ENCODE data around the gene LRAT. TPM values are rescaled to one million over a fixed set of nuclear protein-coding genes. Genes with fewer than 3 reads are reported as not detected.
A peak's percentile ranks its signal among the peaks of the same experiment; 100 is the strongest.
"Not testable (repeated sequence)": the region's sequence is repeated elsewhere in the genome, so short reads cannot be mapped to it uniquely, and the experiment has no call there.

Gene LRAT
- total RNA-seq, 1 donor from 2014 or later, result 0.50 TPM

- H4K20me1 ChIP-seq (ENCODE audit: insufficient read depth, low read length), result no peaks in the 10 kb centered on the region
- peak; percentile 3 for DNase-seq (ENCODE audit: low read depth)
- no peak overlapping the region for H3K4me3 ChIP-seq (ENCODE audit: insufficient read depth, low read depth, low read length)
- H3K36me3 ChIP-seq (ENCODE audit: insufficient read depth, low read length), result no peaks in the 10 kb centered on the region
- FAIRE-seq, result no peak
- no peaks in the 10 kb centered on the region for H3K4me1 ChIP-seq (ENCODE audit: insufficient read depth, low read length)
- Mint-ChIP-seq H3K36me3 (ENCODE audit: low read depth, unreplicated experiment) (no peaks in the 10 kb centered on the region), H3K9me3 (ENCODE audit: unreplicated experiment) (no peaks in the 10 kb centered on the region), H3K27me3 (ENCODE audit: low read depth, unreplicated experiment) (no peaks in the 10 kb centered on the region), H3K4me3 (ENCODE audit: unreplicated experiment) (no peak overlapping the region), H3K4me1 (ENCODE audit: low read depth, unreplicated experiment) (peaks cover 5% of the 10 kb centered on the region), H3K27ac (ENCODE audit: unreplicated experiment) (no peak overlapping the region)
- H3K27ac ChIP-seq (ENCODE audit: low read depth, low read length), result no peak overlapping the region
- no peak overlapping the region for H3K4me2 ChIP-seq (ENCODE audit: low read length)
- TF ChIP-seq EZH2 (IDR thresholded peaks at IDR 0.05; ENCODE audit: insufficient read depth, low read length) (no peak), CTCF (IDR thresholded peaks at IDR 0.05; ENCODE audit: insufficient read depth, low read depth, low read length) (no peak)
- no peak overlapping the region for H3K9ac ChIP-seq (ENCODE audit: low read length)
- no peak overlapping the region for H2AFZ ChIP-seq (ENCODE audit: low read depth, low read length)
- no peaks in the 10 kb centered on the region for H3K9me3 ChIP-seq (ENCODE audit: insufficient read depth, low read depth, low read length)
- H3K79me2 ChIP-seq (ENCODE audit: insufficient read depth, low read length), result no peaks in the 10 kb centered on the region
- H3K27me3 ChIP-seq (ENCODE audit: insufficient read depth, low read length), result no peaks in the 10 kb centered on the region
These were observed 23.7 kb upstream of the LRAT start for GRCh38 chr4:154720123-154720522.

GRCh38 chr4:154720618-154721267 lies 23.1 kb upstream of the LRAT start:
- Mint-ChIP-seq H3K4me1 (ENCODE audit: low read depth, unreplicated experiment) (peaks cover 5% of the 10 kb centered on the region), H3K27me3 (ENCODE audit: low read depth, unreplicated experiment) (no peaks in the 10 kb centered on the region), H3K36me3 (ENCODE audit: low read depth, unreplicated experiment) (no peaks in the 10 kb centered on the region), H3K4me3 (ENCODE audit: unreplicated experiment) (no peak overlapping the region), H3K9me3 (ENCODE audit: unreplicated experiment) (no peaks in the 10 kb centered on the region), H3K27ac (ENCODE audit: unreplicated experiment) (no peak overlapping the region)
- no peaks in the 10 kb centered on the region for H3K4me1 ChIP-seq (ENCODE audit: insufficient read depth, low read length)
- no peak overlapping the region for H2AFZ ChIP-seq (ENCODE audit: low read depth, low read length)
- H3K27me3 ChIP-seq (ENCODE audit: insufficient read depth, low read length), result no peaks in the 10 kb centered on the region
- FAIRE-seq (no peak), DNase-seq (ENCODE audit: low read depth) (no peak)
- H3K4me3 ChIP-seq (ENCODE audit: insufficient read depth, low read depth, low read length), result no peak overlapping the region
- H3K9me3 ChIP-seq (ENCODE audit: insufficient read depth, low read depth, low read length), result no peaks in the 10 kb centered on the region
- H3K79me2 ChIP-seq (ENCODE audit: insufficient read depth, low read length), result no peaks in the 10 kb centered on the region
- H3K36me3 ChIP-seq (ENCODE audit: insufficient read depth, low read length), result no peaks in the 10 kb centered on the region
- H3K27ac ChIP-seq (ENCODE audit: low read depth, low read length), result no peak overlapping the region
- H3K9ac ChIP-seq (ENCODE audit: low read length), result no peak overlapping the region
- no peaks in the 10 kb centered on the region for H4K20me1 ChIP-seq (ENCODE audit: insufficient read depth, low read length)
- no peak overlapping the region for H3K4me2 ChIP-seq (ENCODE audit: low read length)
- TF ChIP-seq CTCF (IDR thresholded peaks at IDR 0.05; ENCODE audit: insufficient read depth, low read depth, low read length) (no peak), EZH2 (IDR thresholded peaks at IDR 0.05; ENCODE audit: insufficient read depth, low read length) (no peak)

- FAIRE-seq (no peak), DNase-seq (ENCODE audit: low read depth) (no peak)
- Mint-ChIP-seq H3K27me3 (ENCODE audit: low read depth, unreplicated experiment) (no peaks in the 10 kb centered on the region), H3K4me3 (ENCODE audit: unreplicated experiment) (no peak overlapping the region), H3K4me1 (ENCODE audit: low read depth, unreplicated experiment) (peaks cover 5% of the 10 kb centered on the region), H3K36me3 (ENCODE audit: low read depth, unreplicated experiment) (no peaks in the 10 kb centered on the region), H3K27ac (ENCODE audit: unreplicated experiment) (no peak overlapping the region), H3K9me3 (ENCODE audit: unreplicated experiment) (no peaks in the 10 kb centered on the region)
- Histone ChIP-seq H3K79me2 (ENCODE audit: insufficient read depth, low read length) (no peaks in the 10 kb centered on the region), H3K9me3 (ENCODE audit: insufficient read depth, low read depth, low read length) (no peaks in the 10 kb centered on the region), H3K27ac (ENCODE audit: low read depth, low read length) (no peak overlapping the region), H3K4me1 (ENCODE audit: insufficient read depth, low read length) (no peaks in the 10 kb centered on the region), H3K9ac (ENCODE audit: low read length) (no peak overlapping the region), H3K4me3 (ENCODE audit: insufficient read depth, low read depth, low read length) (no peak overlapping the region), H2AFZ (ENCODE audit: low read depth, low read length) (no peak overlapping the region), H3K27me3 (ENCODE audit: insufficient read depth, low read length) (no peaks in the 10 kb centered on the region), H3K4me2 (ENCODE audit: low read length) (no peak overlapping the region), H4K20me1 (ENCODE audit: insufficient read depth, low read length) (no peaks in the 10 kb centered on the region), H3K36me3 (ENCODE audit: insufficient read depth, low read length) (no peaks in the 10 kb centered on the region)
- no peak for TF ChIP-seq EZH2 (IDR thresholded peaks at IDR 0.05; ENCODE audit: insufficient read depth, low read length)
- TF ChIP-seq CTCF (IDR thresholded peaks at IDR 0.05; ENCODE audit: insufficient read depth, low read depth, low read length), result no peak
These were observed 21.5 kb upstream of the LRAT start for GRCh38 chr4:154722262-154722661.

GRCh38 chr4:154723601-154724000 lies 20.2 kb upstream of the LRAT start:
- H4K20me1 ChIP-seq (ENCODE audit: insufficient read depth, low read length); H3K4me1 ChIP-seq (ENCODE audit: insufficient read depth, low read length); H3K27ac Mint-ChIP-seq (ENCODE audit: unreplicated experiment); H3K27ac ChIP-seq (ENCODE audit: low read depth, low read length); H3K79me2 ChIP-seq (ENCODE audit: insufficient read depth, low read length); FAIRE-seq; DNase-seq (ENCODE audit: low read depth); H2AFZ ChIP-seq (ENCODE audit: low read depth, low read length); H3K4me3 Mint-ChIP-seq (ENCODE audit: unreplicated experiment); H3K9me3 ChIP-seq (ENCODE audit: insufficient read depth, low read depth, low read length); H3K4me3 ChIP-seq (ENCODE audit: insufficient read depth, low read depth, low read length); H3K4me1 Mint-ChIP-seq (ENCODE audit: low read depth, unreplicated experiment); H3K9me3 Mint-ChIP-seq (ENCODE audit: unreplicated experiment); H3K4me2 ChIP-seq (ENCODE audit: low read length); H3K36me3 ChIP-seq (ENCODE audit: insufficient read depth, low read length); H3K36me3 Mint-ChIP-seq (ENCODE audit: low read depth, unreplicated experiment); H3K9ac ChIP-seq (ENCODE audit: low read length); H3K27me3 ChIP-seq (ENCODE audit: insufficient read depth, low read length); H3K27me3 Mint-ChIP-seq (ENCODE audit: low read depth, unreplicated experiment): not testable (repeated sequence)

Data from astrocyte (in vitro differentiated cells and primary cell).